Esophagus muscularis mucosa (tissue), 4 donors: ENCODE measurements around the gene OXCT1.

ENCODE experiments used
- EP300 ChIP-seq: sonication (generic); formaldehyde crosslinking; IDR thresholded peaks from one replicate; pipeline ENCODE4 v1.6.1; 2017; ENCODE audit warnings: antibody characterized with exemption
- POLR2A ChIP-seq: fragments of 450-650 bp; IDR thresholded peaks from one replicate; pipeline ENCODE4 v1.6.1; 2017; ENCODE audit warnings: antibody characterized with exemption, moderate library complexity, mild to moderate bottlenecking, low read depth
- TF ChIP-seq, protein P1 (sequence below), 3 experiments: fragments of 200-600 bp in 2 of 3; fragments of 450-650 bp in 1 of 3; sonication (generic) in 2 of 3; IDR thresholded peaks; one replicate each; pipeline ENCODE4 v1.5.1; 2017 to 2019; ENCODE audit warnings: antibody characterized with exemption in 3 of 3, mild to moderate bottlenecking in 2 of 3, moderate library complexity in 1 of 3

DNA sequence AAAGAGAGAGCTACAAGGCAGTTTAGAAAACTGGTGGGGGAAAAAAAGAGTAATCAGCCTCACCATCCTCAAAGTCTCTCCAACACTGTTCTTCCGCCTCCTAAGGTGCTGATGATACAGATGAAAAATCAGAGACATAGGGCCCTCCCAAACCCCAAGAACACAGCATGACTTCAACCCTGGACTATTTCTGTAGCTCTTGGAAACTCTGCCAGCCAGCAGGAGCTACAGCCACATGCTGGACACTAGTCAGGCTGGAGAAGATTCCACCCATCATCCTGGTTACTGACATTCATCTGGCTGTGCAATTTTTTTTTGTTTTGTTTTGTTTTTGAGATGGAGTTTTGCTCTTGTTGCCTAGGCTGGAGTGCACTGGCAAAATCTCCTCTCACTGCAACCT, 42.4 kb downstream of the OXCT1 start:
- TF ChIP-seq, protein P1, sequence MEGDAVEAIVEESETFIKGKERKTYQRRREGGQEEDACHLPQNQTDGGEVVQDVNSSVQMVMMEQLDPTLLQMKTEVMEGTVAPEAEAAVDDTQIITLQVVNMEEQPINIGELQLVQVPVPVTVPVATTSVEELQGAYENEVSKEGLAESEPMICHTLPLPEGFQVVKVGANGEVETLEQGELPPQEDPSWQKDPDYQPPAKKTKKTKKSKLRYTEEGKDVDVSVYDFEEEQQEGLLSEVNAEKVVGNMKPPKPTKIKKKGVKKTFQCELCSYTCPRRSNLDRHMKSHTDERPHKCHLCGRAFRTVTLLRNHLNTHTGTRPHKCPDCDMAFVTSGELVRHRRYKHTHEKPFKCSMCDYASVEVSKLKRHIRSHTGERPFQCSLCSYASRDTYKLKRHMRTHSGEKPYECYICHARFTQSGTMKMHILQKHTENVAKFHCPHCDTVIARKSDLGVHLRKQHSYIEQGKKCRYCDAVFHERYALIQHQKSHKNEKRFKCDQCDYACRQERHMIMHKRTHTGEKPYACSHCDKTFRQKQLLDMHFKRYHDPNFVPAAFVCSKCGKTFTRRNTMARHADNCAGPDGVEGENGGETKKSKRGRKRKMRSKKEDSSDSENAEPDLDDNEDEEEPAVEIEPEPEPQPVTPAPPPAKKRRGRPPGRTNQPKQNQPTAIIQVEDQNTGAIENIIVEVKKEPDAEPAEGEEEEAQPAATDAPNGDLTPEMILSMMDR (IDR thresholded peaks at IDR 0.05), result no peak
- no peak for TF ChIP-seq EP300
- TF ChIP-seq POLR2A, result no peak
